Heart left ventricle (tissue), 13 donors: ENCODE measurements around the gene TMEM176B.

ENCODE experiments used
- POLR2A ChIP-seq, 2 donors: fragments of 450-650 bp; IDR thresholded peaks; one replicate each; pipeline ENCODE4 v1.6.1; 2017; ENCODE audit warnings: antibody characterized with exemption in 2 of 2, mild to moderate bottlenecking in 2 of 2, moderate library complexity in 2 of 2
- TF ChIP-seq, protein P1 (sequence below), 12 donors: fragments of 200-600 bp; sonication (generic) in 4 of 12; IDR thresholded peaks; one replicate each; pipeline versions ENCODE4 v1.5.0 to v1.8.0; 2018 to 2022; ENCODE audit warnings: antibody characterized with exemption in 12 of 12, mild to moderate bottlenecking in 5 of 12
- donor health status: ischemic (EF 13 %, LVEDD 7.1; RV severe dilation, severe dysfunction).
- donor health status: DM: no; HTN: yes; CAD: no.
- donor health status: DM: no; HTN: no; CAD: no.
- donor health status: ischemic (EF 25% LVEDD 6.9; RV normal size, moderate dysfunction).
- donor health status: ischemic (EF 25% LVEDD 5.7; RV mildly dilated, moderate dysfunction).
- donor health status: ischemic (EF 35%, LVEDD 5.7; RV mildly dilated, moderate dysfunction).
- donor health status: nonischemic (EF 11% LVEDD 7.7; RV severe dilation, severe dysfunction).
- donor health status: DM: yes; HTN: yes; CAD: no.
- donor health status: PGD.
- donor health status: ischemic (EF 29% LVEDD 5.4; RV normal size, mild dysfunction).
- donor health status: nonischemic (EF 23%, LVEDD 6.1; RV moderate dilation, normal function).

DNA sequence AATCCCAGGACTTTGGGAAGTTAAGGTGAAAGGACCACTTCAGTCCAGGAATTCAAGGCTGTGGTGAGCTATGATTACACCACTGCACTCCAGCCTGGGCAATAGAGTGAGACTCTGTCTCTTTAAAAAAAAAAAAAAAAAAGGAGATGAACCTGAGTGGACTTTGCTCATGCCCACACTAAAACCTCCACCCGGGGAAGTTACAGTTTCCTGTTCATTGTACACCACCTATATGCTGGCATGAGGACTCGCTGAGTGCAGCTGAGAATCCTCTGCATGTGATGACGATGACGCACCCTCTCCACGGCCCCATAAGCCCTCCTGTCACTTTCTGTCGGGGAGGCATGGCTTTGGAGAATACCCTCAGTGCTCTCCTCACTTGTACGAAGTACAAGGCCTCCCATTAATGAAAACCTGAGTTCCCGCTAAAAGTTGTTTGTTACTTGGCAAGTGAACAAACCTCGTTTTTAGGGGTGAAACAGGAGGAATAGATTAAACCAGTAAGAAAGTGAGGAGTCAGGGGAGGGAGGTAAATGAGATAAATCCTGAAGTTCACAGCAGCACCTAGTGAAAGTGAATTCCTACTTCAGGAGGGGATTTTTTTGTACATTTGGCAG is 15.9 kb downstream of the TMEM176B start:
- TF ChIP-seq, protein P1, sequence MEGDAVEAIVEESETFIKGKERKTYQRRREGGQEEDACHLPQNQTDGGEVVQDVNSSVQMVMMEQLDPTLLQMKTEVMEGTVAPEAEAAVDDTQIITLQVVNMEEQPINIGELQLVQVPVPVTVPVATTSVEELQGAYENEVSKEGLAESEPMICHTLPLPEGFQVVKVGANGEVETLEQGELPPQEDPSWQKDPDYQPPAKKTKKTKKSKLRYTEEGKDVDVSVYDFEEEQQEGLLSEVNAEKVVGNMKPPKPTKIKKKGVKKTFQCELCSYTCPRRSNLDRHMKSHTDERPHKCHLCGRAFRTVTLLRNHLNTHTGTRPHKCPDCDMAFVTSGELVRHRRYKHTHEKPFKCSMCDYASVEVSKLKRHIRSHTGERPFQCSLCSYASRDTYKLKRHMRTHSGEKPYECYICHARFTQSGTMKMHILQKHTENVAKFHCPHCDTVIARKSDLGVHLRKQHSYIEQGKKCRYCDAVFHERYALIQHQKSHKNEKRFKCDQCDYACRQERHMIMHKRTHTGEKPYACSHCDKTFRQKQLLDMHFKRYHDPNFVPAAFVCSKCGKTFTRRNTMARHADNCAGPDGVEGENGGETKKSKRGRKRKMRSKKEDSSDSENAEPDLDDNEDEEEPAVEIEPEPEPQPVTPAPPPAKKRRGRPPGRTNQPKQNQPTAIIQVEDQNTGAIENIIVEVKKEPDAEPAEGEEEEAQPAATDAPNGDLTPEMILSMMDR (IDR thresholded peaks at IDR 0.05), result no peak
- TF ChIP-seq POLR2A (IDR thresholded peaks at IDR 0.05), result no peak
